Neural crest cell (in vitro differentiated cells): ENCODE measurements around the gene SHB. TPM values are rescaled to one million over a fixed set of nuclear protein-coding genes. Genes with fewer than 3 reads are reported as not detected.
"Not testable (repeated sequence)": the region's sequence is repeated elsewhere in the genome, so short reads cannot be mapped to it uniquely, and the experiment has no call there.

Source experiments
- DNase-seq: peaks from one replicate; pipeline ENCODE4 v3.0.0; 2021; ENCODE audit warnings: low read depth, mixed read lengths, low spot score
- H3K27ac Mint-ChIP-seq: one replicate; pipeline ENCODE4 v1.8.0; 2021; ENCODE audit warnings: mild to moderate bottlenecking, mixed read lengths; ENCODE audit not compliant: unreplicated experiment
- H3K27me3 Mint-ChIP-seq: 2 replicates; pipeline ENCODE4 v1.8.0; 2021; ENCODE audit warnings: low read depth, mild to moderate bottlenecking, mixed read lengths
- H3K36me3 Mint-ChIP-seq: 2 replicates; pipeline ENCODE4 v1.8.0; 2021; ENCODE audit warnings: low read depth, mild to moderate bottlenecking, mixed read lengths
- H3K4me1 Mint-ChIP-seq: 2 replicates; pipeline ENCODE4 v1.8.0; 2021; ENCODE audit warnings: mixed read lengths
- H3K4me3 Mint-ChIP-seq: one replicate; pipeline ENCODE4 v1.8.0; 2021; ENCODE audit warnings: mild to moderate bottlenecking, mixed read lengths
- H3K9me3 Mint-ChIP-seq: 2 replicates; pipeline ENCODE4 v1.8.0; 2021; ENCODE audit warnings: mixed read lengths
- CTCF ChIP-seq: fragments of 200-600 bp; sonication (generic); conservative IDR thresholded peaks from 2 replicates; pipeline ENCODE4 v1.5.0; 2021; ENCODE audit warnings: antibody characterized with exemption, mild to moderate bottlenecking
- total RNA-seq: library from RNA; stranded (reverse); gene quantifications from 2 replicates; pipeline ENCODE4 v1.2.1, GENCODE V29; 2021

SHB gene
- total RNA-seq, 1 donor from 2014 or later, result 4.6 TPM

DNA sequence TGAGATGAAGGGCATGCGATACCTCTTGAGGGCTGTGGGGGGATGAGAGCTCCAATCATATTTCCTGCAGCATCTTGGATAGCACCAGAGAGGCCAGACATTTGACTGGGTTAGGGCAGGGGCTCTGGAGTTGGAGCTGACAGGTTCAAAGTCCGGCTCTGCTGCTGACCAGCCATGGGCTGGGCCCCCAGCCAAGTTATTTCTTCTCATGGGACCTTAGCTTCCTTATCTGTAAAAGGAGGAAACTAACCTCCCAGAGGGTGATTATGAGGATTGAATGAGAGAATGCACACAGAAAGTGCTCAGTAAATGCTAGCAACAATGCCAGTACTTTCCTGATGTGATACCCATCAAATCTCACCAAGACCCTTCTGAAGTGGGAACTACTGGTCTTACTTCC lies 99.9 kb downstream of the SHB start:
- Mint-ChIP-seq H3K9me3 (no peaks in the 10 kb centered on the region), H3K27me3 (no peaks in the 10 kb centered on the region), H3K27ac (no peak overlapping the region), H3K4me3 (no peak overlapping the region), H3K36me3 (no peaks in the 10 kb centered on the region), H3K4me1 (peaks cover 8% of the 10 kb centered on the region)
- no peak for TF ChIP-seq CTCF
- DNase-seq, result no peak

- no peaks in the 10 kb centered on the region for H3K9me3 Mint-ChIP-seq
- TF ChIP-seq CTCF, result no peak
- H3K36me3 Mint-ChIP-seq, result no peaks in the 10 kb centered on the region
- H3K4me1 Mint-ChIP-seq, result peaks cover 17% of the 10 kb centered on the region
- H3K27ac Mint-ChIP-seq, result no peak overlapping the region
- DNase-seq, result no peak
- no peak overlapping the region for H3K4me3 Mint-ChIP-seq
- no peaks in the 10 kb centered on the region for H3K27me3 Mint-ChIP-seq
Measured at GRCh38 chr9:37968228-37968701, 100.8 kb downstream of the SHB start.

- Mint-ChIP-seq H3K9me3 (no peaks in the 10 kb centered on the region), H3K27me3 (no peaks in the 10 kb centered on the region), H3K4me1 (peaks cover 20% of the 10 kb centered on the region), H3K4me3 (no peak overlapping the region), H3K27ac (no peak overlapping the region), H3K36me3 (no peaks in the 10 kb centered on the region)
- TF ChIP-seq CTCF, result no peak
- no peak for DNase-seq
Measured at GRCh38 chr9:37967761-37968080, 101.3 kb downstream of the SHB start.

DNA sequence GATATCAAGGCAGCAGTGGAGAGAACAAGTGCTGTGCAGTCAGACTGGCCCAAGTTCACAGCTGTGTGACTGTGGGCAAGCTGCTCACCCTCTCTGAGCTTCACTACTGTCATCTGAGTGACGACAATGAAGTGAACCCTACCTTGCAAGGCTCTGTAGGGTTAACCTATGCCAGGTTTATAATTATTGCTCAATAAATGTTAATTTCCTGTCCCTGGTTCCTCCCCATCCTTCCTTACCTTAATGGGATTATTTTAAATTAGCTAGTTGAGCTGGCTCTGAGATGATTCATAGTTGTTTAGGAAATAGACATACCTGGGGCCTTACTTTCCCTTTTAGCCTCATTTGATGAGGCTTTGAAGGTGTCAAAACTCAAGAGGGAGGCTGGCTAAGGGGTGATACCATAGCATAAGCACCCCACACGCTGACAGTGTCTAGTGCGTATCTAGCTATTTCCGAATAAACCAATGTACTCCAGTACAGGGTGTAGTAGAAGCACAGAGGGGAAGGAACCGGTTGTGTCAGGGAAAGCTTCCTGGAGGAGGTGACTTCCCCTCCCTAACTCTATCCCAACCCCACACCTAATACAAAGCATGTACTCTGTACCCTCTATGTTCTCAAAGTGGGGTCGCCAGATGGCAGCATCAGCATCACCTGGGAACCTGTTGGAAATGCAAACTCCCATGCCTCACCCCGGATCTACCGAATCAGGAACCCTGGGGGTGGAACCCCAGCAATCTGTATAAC lies 101.8 kb downstream of the SHB start:
- TF ChIP-seq CTCF, result no peak
- H3K9me3 Mint-ChIP-seq, result no peaks in the 10 kb centered on the region
- no peak overlapping the region for H3K27ac Mint-ChIP-seq
- no peak overlapping the region for H3K4me3 Mint-ChIP-seq
- no peak for DNase-seq
- no peaks in the 10 kb centered on the region for H3K27me3 Mint-ChIP-seq
- no peaks in the 10 kb centered on the region for H3K36me3 Mint-ChIP-seq
- peaks cover 20% of the 10 kb centered on the region for H3K4me1 Mint-ChIP-seq

- no peak for DNase-seq
- peaks cover 22% of the 10 kb centered on the region for H3K4me1 Mint-ChIP-seq
- TF ChIP-seq CTCF, result no peak
- no peaks in the 10 kb centered on the region for H3K9me3 Mint-ChIP-seq
- H3K27me3 Mint-ChIP-seq, result no peaks in the 10 kb centered on the region
- no peak overlapping the region for H3K4me3 Mint-ChIP-seq
- no peak overlapping the region for H3K27ac Mint-ChIP-seq
- no peaks in the 10 kb centered on the region for H3K36me3 Mint-ChIP-seq
Measured at GRCh38 chr9:37966412-37967013, 102.5 kb downstream of the SHB start.

- H3K4me1 Mint-ChIP-seq, result peaks cover 28% of the 10 kb centered on the region
- not testable (repeated sequence) for H3K27me3 Mint-ChIP-seq, H3K27ac Mint-ChIP-seq, H3K36me3 Mint-ChIP-seq, DNase-seq, H3K4me3 Mint-ChIP-seq, H3K9me3 Mint-ChIP-seq
Measured at GRCh38 chr9:37965676-37966345, 103.2 kb downstream of the SHB start.
